Stimulated activated CD4-positive, alpha-beta T cell treated with anti-CD3 and anti-CD28 coated beads, Interleukin-1b, Interleukin-23, amount 100 ng/mL, for 48 hours (primary cell): ENCODE results near the gene ULK4.
"Not testable (repeated sequence)": the region's sequence is repeated elsewhere in the genome, so short reads cannot be mapped to it uniquely, and the experiment has no call there.

Source experiments
- DNase-seq: peaks from one replicate; pipeline ENCODE4 v3.0.0-alpha.2; 2020

ULK4 gene

DNA sequence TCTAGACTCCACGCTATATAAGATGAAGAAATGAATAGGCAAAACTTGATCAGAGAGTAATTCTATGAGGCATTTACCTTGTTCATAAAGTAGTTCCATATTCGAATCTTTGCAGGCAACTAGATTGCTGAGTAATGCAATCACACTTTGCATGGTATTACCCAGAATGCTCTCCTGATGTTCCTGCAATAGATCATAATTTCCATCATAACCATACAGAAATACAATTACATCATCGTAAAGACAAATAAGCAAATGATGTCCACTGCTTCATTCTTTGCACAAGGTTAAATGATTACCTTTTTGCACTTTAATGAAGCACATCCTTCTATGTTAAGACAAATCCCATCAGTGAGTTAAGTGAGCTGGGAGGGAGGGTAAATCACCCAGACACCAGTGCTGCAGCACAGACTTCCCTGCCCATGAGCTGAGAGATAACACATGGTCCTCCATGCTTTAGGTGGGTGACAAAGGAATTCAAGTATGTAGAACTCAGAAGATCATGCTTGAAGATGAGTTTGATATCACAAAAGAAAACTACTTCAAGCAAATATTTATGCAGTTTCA is 395.9 kb downstream of the ULK4 start:
- no peak for DNase-seq

DNA sequence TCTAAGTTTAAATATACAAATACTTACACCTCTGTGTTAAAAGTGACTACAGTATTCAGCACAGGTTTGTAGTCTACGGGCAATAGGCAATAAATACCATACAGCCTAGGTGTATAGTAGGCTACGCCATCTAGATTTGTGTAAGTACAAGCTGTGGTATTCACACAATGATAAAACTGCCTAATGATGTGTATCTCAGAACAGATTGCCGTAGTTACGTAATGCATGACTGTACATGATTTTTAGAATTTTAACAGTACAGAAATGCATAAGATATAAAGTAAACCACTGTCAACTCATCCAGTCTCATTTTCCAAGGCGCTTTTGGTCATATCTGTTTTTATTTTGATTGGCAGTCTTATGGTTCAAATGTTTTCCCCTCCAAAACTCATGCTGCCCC is 396.9 kb downstream of the ULK4 start:
- no peak for DNase-seq

DNA sequence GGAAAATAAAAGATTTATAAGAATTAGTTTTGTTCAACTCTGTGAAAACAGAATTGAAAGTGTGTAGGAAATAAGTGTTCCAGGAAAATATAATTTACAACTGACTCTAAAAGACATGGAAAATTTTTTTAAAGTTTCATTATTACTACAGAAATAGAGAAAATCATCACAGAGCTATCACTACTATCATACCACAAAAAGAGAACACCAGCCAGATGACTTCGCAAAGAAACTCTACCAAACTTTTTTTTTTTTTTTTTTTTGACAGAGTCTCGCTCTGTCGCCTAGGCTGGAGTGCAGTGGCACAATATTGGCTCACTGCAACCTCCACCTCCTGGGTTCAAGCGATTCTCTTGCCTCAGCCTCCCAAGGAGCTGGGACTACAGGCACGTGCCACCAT is 405.7 kb downstream of the ULK4 start:
- DNase-seq, result not testable (repeated sequence)

DNA sequence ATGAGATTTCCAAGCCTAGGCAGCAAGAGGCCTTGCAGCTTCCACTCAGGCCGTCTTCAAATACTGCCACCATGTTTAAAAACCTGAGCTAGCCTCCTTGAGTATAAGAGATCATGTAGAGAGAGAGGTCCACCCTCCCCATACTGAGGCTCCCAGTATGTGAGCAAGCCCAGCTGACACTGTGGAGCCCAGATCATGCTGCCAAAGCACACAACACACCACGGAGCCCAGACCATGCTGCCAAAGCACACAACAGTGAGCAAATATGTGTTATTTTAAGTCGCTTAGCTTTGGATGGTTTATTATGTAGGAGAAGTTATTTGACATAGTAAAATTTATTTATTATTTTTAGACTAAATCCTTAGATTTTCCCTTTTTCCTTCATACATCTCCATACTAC is 428.9 kb downstream of the ULK4 start:
- no peak for DNase-seq

DNA sequence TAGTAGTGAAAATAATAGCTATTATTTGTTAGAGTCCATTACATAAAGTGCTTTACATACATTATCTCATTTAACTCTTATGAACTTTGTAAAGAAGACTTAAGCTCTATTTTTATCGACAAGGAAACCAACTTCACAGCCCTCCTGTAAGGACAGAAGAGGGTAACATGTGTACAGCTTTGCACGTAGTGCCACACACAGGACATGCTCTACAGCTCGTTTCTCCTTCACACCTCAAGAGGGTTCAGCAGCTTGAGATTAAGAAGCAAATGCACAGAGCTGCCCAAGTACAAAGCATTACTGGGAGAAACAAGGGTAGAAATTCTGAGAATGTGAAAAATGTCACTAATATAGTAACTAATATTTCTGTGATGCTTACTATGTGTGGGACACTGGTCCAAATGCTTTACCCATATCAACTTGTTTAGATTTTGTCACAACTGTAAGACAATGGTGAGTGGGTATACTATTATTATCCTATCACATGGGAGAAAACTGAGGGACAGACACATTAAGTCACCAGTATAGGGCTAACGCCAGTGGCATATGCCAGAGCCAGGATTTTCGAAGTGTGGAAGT is 434.8 kb downstream of the ULK4 start:
- no peak for DNase-seq

DNA sequence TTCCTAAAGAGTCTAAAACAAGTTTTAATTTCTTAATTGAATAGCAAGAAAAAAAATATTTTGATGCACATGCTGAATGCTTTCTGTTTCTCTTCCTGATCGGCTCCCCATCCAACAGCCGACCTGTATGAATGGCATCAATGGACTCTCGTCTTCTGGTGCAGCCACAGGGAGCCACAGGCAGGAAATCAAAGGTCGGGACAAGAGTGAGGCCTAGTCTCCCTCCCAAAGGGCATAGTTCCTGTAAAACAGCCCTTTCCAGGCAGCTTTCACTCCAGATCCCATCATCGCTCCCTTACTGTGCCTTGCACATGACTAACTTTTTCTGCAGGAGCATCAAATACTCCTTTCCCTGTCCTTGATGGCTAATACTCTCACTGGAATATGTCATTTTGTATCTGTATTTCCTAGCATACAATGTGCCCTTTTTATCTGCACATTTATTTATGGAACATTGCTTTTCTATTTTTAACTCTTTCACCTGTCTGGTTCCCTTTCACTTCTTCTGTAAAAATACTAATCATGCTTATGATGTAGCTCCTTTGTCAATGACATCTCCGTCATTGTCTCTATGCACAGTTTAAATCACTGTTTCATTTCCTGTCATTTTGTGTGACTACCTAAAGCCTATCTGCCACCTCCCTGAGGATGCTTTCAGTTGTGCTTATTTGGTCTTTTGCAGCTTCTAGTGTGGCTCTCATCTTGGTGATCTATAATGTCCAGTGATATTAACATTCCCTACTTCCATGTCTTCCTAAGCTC is 436.4 kb downstream of the ULK4 start:
- no peak for DNase-seq

DNA sequence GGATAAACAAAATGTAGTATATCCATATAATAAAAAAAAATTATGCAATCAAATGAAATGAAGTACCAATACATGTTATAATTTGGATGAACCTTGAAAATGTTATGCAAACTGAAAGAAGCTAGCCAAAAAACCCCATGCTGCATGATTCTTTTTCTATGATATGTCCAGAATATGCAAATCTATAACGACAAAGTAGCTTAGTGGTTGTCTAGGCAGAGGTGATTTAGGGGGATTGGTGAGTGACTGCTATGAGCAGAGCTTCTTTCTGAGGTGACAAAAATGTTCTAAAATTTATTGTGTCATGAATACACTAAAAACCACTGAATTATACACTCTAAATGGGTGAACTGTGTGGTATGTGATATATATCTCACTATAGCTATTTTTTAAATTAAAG is 438.0 kb downstream of the ULK4 start:
- no peak for DNase-seq

DNA sequence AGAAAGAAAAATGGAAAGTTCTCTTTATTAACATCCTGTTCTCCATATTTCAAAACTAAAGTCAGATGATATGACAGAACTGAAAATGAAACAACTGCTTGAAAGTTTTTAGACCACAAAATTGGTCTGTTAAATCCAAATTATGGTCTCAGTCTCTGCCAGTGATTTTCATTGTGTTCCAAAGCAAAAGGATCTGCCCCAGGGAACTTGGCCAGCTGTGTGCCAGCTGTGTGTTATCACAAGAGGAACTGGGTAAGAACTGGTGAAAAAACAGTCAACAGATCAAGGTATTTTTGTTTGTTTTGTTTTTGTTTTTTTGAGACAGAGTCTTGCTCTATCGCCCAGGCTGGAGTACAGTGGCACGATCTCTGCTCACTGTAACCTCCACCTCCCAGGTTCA is 439.3 kb downstream of the ULK4 start:
- no peak for DNase-seq

DNA sequence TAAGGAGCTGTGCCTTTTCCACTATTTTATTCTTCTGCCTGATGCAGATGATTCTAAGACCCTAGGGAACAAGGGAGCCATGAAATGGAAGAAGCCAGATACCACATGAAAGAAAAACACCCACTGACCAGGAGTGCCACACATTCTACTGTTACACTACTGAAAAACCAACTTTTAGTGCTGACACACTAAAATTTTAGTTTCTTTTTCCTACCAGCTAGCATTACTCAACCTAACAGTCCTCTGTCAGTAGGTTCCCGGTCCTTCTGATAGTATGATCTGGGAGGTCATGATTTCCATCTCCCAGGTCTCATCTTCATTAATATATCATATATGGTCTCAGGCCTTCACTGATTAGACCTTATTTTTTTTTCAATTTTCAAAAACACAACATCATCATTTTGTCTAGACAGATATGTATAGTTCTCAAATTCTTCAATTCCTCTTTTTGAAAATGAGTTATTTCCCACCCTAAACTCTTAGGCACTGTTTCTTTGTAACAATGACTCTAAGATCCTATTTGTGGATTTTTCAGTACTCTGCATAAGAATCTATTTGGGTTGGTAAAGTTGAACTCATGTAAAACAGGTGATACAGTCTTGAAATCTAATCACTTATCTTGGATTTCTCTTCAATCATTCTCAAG is 440.8 kb downstream of the ULK4 start:
- DNase-seq, result no peak

DNA sequence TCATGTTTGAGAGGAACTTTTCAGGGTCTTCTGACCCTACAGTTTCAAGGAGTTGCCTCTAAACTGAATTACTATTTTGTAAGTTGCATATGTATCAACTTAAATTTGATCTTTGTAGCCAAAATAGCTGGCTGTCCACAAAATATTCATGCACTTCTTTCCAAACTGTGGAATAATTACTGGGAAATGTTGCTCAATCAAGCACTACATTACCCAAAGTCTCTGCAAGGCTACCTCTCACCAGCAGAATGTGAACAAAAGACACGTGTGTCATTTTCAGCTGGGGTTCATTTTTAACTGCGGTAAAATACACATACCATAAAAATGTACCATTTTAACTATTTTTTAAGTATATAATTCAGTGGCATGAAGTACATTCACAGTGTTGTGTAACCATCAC is 442.2 kb downstream of the ULK4 start:
- DNase-seq, result no peak

DNA sequence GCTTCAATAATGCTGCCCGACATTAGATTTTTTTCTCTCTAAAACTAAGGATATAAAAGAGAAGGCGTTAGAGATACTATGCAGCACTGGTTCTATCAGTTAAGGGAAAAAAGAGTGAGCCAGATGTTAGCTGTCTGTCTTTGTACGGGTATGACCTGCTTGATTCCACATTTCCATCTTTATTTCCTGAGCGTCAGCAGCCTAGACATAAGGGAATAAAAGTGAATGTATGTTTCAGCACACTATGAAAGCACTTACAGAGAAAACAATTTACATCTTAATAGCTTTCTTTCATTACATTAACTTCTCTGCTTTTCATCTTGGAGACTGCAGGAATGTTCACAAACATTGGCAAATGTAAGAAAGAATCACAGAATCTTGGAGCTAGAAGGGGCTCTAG is 443.3 kb downstream of the ULK4 start:
- DNase-seq, result no peak

DNA sequence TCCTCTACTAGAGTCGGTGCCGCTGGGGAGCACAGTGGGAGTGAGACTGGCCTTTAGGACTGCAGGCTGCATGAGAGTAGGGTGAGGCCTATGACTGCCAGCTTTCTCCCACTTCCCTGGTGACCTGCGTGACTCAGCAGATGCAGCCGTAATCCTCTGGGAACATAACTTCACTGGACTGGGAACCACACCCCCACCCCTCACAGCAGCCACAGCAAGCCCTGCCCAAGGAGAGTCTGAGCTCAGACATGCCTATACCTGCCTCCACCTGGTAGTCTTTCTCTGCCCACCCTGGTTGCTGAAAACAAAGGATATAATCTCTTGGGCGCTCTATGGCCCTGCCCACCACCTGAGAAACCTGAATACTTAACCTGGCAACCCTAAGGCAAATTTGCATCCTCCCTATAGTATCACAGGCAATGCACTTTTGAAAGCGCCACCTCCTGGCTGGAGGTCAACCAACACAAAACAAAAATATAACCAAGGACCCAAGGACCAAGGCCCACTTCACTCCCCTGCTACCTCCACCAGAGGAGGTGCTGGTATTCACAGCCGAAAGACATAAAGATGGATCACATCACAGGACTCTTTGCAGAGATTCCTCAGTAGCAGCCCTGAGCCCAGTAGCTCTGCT is 453.7 kb downstream of the ULK4 start:
- no peak for DNase-seq

DNA sequence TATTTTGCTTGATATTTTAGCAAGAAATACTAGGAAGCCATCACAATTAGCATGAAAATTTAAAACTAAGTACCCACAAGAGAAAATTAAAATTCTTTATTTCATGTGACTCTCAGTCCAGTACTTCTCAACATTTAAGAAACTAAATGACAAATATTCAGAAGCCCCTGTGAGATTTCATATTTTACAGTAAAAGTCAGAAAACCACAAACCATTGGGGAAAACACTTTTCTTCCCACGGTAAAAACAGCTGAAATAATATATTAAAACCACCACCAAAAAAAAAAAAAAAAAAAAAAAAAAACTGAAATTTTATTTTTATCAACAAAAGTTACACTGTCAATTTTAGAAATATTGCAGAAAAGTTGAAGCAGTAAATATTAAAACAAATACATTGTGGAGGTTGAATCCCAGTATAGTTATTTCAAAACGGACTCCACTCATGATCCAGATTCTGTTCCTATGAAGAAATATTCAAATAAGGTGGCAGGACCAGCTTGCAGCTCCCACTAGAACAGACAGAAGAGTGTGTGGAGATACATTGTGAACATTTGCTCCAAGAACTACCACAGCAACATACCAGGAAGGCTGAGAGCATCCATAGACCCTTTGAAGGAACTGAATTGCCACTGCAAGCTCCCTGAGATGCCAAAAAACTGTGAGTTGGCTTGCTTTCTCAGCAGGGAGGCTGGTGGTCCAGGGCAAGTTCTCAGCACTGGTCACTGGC is 454.4 kb downstream of the ULK4 start:
- DNase-seq, result no peak

DNA sequence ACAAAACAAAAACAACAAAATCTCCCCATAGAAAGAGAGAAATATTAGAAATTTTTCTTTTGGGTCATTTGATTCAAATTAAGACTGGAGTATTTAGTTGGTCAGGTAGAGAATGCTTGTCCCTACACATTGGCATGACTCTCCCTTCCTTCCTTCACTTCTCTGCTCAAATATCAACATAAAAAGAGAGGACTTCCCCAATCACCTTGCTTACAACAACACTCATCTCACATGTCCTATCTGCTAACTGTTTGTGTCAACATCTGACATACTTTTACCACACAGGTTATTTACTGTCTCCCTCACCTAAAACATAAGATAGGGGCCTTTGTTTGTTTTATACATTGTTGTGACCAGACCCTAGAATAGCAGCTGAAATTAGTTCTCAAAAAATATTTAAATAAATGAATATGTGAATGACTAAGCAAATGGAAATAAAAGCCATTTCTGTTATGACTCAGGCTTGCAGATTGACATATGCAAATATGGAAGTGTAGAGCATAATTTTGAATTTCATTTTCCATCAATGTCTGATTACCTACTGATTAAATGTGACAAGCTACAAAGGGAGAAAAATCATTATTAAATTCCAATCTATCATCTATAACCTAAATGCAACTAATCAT is 457.8 kb downstream of the ULK4 start:
- no peak for DNase-seq

DNA sequence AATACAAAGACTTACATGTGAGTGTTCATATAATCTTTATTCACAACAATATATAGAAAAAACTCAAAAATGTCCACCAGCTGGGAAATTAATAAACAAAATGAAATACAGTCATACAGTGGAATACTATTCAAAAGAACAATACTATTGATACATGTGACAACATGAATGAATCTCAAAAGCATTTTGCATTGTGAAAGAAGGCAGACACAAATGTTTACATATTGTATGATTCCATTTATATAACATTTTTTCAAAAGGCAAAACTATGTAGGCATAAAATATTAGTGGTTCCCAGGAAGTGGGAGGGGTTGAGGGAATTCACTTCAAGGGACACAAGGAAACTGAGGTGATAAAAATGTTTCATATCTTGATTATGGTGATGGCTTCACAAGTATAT is 459.4 kb downstream of the ULK4 start:
- DNase-seq, result no peak

DNA sequence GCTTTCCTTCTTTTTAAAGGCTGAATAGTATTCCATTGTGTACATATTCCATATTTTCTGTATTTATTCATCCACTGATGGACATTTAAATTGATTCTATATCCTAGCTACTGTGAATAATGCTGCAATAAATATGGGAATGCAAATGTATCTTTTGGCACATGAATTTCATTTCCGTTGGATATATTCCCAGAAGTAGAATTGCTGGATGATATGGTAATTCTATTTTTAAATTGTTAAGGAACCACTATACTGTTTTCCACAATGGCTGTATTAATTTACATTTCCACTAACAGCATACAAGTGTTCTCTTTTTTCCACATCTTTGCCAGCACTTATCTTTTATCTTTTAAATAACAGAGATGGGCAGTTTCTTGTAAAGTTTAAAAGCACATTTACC is 459.9 kb downstream of the ULK4 start:
- no peak for DNase-seq

DNA sequence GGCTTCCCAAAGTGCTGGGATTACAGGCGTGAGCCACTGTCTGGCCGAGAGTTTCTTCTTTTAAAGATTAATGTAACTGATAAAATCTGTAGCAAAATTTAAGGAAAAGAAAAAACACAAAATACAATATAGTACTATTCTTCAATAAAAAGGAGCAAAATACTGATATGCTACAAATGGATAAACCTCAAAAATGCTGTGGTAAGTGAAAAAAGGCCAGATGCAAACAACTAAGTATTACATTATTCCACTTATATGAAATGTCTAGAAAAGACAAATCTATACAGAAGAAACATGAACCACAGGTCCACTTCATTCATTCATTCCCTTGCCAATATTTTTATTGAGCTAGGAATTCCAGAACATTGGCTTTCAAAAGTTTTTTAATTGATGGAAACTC is 463.1 kb downstream of the ULK4 start:
- DNase-seq, result no peak

DNA sequence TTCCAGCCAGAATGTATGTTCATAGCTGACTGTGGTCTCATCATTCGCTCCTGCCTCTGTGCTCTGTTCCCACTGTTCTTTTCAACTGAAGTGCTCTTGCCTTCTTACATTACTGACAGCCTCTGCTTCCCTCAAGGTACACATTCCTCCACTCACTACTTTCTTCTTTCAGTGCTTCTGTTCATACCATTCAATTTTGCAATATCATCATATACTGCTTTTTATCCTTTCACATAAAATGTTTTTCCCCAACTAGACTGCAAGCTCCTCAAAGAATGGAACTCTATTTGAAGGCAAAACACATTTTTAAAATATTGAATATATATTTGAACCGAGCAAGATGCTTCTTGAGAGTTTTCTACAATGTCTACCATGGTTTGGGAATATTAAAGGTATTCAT is 471.5 kb downstream of the ULK4 start:
- no peak for DNase-seq

DNA sequence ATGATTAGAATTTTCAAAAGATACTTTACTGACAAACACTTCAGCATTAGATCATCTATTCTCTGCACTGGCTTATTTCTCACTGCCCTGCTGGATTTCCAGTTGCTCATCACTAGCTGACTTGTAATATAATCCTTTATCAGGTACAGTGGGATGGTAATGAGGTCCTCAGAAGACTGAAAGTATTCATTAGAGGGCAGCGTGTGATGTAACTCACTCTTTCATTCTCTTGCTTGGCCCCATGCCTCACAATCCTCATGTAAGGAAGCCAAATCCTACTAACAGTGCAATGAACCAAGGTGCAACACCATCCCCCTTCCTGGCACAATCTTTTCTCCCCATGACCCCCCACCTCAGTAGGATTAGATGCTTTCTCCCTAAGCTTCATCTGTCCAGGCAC is 472.7 kb downstream of the ULK4 start:
- no peak for DNase-seq

DNA sequence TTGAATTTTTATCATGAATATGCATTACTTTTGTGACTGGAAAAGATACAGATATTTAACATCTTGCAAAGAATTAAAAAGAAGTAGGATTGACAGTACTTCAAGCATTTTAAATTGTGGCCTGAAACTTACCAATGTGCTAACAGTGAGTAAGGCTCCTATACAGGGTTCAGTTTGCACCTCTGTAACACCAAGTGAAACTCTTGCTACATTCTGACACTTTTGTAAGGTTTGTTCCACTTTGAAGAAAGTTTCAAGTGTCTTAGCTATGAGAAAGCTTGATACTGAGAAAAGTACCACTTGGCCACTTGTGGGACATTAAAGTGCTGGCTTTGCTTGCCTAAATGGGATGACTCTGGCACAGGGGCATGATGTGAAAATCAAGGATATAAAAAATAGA is 473.4 kb downstream of the ULK4 start:
- DNase-seq, result no peak

DNA sequence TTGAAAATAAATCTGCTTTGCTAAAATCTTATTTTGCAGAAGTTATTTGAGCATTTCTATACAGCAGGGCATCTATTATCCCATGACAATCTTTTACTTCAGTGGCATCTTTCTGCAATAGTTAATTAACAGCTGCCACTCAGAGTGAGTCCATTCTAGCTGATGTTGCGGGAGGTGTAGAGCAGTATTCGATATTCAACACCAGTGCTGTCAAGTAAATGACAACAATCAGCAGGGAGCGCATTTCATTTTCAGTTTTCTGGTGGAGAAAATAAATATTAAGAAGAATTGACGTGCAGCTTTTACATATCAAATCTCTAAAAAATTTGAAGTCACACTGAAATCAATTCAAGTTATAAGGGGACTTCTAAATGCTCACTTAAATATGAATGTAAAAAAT is 476.4 kb downstream of the ULK4 start:
- no peak for DNase-seq

DNA sequence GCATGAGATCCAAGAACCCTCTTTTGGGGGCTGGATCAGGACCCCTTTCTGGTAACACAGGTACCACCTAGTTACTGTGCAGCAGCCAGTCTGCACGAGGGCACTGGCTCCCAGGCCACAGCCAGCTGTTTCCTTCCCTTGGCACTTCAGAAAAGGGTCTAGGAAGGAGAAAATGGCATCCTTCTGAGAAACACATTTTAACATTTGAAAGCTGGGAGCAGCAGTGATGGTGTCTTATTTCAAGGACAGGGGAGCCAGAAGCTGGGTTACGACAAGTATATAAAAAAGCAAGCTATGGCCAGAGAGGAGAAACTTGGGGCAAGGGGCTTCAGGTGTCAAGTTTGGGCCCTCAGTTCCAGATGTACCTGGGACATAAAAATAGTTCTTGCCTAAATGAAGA is 479.8 kb downstream of the ULK4 start:
- no peak for DNase-seq

DNA sequence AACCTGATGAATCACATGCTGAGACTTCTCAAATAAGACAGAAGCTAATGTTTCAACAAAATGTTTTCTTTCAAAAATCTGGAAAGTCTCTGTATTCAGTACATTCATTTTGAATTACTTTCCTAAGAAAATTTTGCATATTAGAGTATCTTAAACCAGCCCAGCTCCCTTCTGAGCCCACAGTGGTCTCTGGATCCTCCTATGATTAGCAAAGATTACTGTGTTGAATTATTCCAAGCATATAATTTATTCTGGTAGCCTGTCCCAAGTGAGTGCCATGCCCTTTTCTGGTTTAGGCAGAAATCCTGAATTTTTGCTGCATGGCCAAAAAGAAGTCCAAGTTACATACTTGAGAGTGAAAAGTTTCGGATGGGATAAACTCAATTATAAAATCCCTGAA is 483.6 kb downstream of the ULK4 start:
- DNase-seq, result no peak
